Measurements from ENCODE around the gene MACROD2.
"Not testable (repeated sequence)": the region's sequence is repeated elsewhere in the genome, so short reads cannot be mapped to it uniquely, and the experiment has no call there.

MACROD2 gene

GRCh38 chr20:15191082-15191723 is 1195.9 kb downstream of the MACROD2 start:
- Histone ChIP-seq H3K4me1 (ENCODE audit: control insufficient read depth in 1 of 2, insufficient read depth in 1 of 2, low read depth in 1 of 2, low read length in 1 of 2) (no peaks in the 10 kb centered on the region), H3K36me3 (no peaks in the 10 kb centered on the region), H3K27ac (no peak overlapping the region), H3K9me3 (no peaks in the 10 kb centered on the region), H3K27me3 (no peaks in the 10 kb centered on the region), H3K4me3 (ENCODE audit: low read depth in 1 of 2, low read length in 1 of 2) (no peak overlapping the region)
- no peak for TF ChIP-seq CTCF (IDR thresholded peaks at IDR 0.05)

GRCh38 chr20:15195378-15195777 is 1200.1 kb downstream of the MACROD2 start:
- Histone ChIP-seq H3K36me3 (no peaks in the 10 kb centered on the region), H3K4me1 (ENCODE audit: control insufficient read depth in 1 of 2, insufficient read depth in 1 of 2, low read depth in 1 of 2, low read length in 1 of 2) (no peaks in the 10 kb centered on the region), H3K9me3 (no peaks in the 10 kb centered on the region), H3K27ac (no peak overlapping the region), H3K4me3 (ENCODE audit: low read depth in 1 of 2, low read length in 1 of 2) (no peak overlapping the region), H3K27me3 (no peaks in the 10 kb centered on the region)
- no peak for TF ChIP-seq CTCF (IDR thresholded peaks at IDR 0.05)

GRCh38 chr20:15196547-15197255 is 1201.4 kb downstream of the MACROD2 start:
- no peak overlapping the region for H3K4me3 ChIP-seq (ENCODE audit: low read depth in 1 of 2, low read length in 1 of 2)
- H3K4me1 ChIP-seq (ENCODE audit: control insufficient read depth in 1 of 2, insufficient read depth in 1 of 2, low read depth in 1 of 2, low read length in 1 of 2): no peaks in the 10 kb centered on the region
- H3K27me3 ChIP-seq: no peaks in the 10 kb centered on the region
- TF ChIP-seq CTCF (IDR thresholded peaks at IDR 0.05): no peak
- H3K36me3 ChIP-seq: no peaks in the 10 kb centered on the region
- no peak overlapping the region for H3K27ac ChIP-seq
- no peaks in the 10 kb centered on the region for H3K9me3 ChIP-seq

GRCh38 chr20:15198017-15198416 is 1202.7 kb downstream of the MACROD2 start:
- H3K9me3 ChIP-seq; H3K4me1 ChIP-seq (ENCODE audit: control insufficient read depth in 1 of 2, insufficient read depth in 1 of 2, low read depth in 1 of 2, low read length in 1 of 2); H3K36me3 ChIP-seq; H3K4me3 ChIP-seq (ENCODE audit: low read depth in 1 of 2, low read length in 1 of 2); H3K27me3 ChIP-seq; H3K27ac ChIP-seq: not testable (repeated sequence)

GRCh38 chr20:15199698-15200097 is 1204.4 kb downstream of the MACROD2 start:
- no peaks in the 10 kb centered on the region for H3K36me3 ChIP-seq
- H3K9me3 ChIP-seq: no peaks in the 10 kb centered on the region
- no peak overlapping the region for H3K27ac ChIP-seq
- H3K4me1 ChIP-seq (ENCODE audit: control insufficient read depth in 1 of 2, insufficient read depth in 1 of 2, low read depth in 1 of 2, low read length in 1 of 2): no peaks in the 10 kb centered on the region
- no peak for TF ChIP-seq CTCF (IDR thresholded peaks at IDR 0.05)
- no peaks in the 10 kb centered on the region for H3K27me3 ChIP-seq
- no peak overlapping the region for H3K4me3 ChIP-seq (ENCODE audit: low read depth in 1 of 2, low read length in 1 of 2)

GRCh38 chr20:15200147-15200565 is 1204.8 kb downstream of the MACROD2 start:
- Histone ChIP-seq H3K27ac (no peak overlapping the region), H3K4me3 (ENCODE audit: low read depth in 1 of 2, low read length in 1 of 2) (no peak overlapping the region), H3K27me3 (no peaks in the 10 kb centered on the region), H3K4me1 (ENCODE audit: control insufficient read depth in 1 of 2, insufficient read depth in 1 of 2, low read depth in 1 of 2, low read length in 1 of 2) (no peaks in the 10 kb centered on the region), H3K9me3 (no peaks in the 10 kb centered on the region), H3K36me3 (no peaks in the 10 kb centered on the region)
- TF ChIP-seq CTCF (IDR thresholded peaks at IDR 0.05): no peak
